Activated gamma-delta T cell (primary cell): ENCODE data around the gene SDR9C7.
"Not testable (repeated sequence)": the region's sequence is repeated elsewhere in the genome, so short reads cannot be mapped to it uniquely, and the experiment has no call there.

Experiments
- DNase-seq: peaks from one replicate; lab custom pipeline; 2025; lab: John Stamatoyannopoulos, UW
- total RNA-seq, 2 donors: gene quantifications; one replicate each; lab custom pipeline; 2026; lab: John Stamatoyannopoulos, UW

Gene SDR9C7
- total RNA-seq: 0 to 0.05 reads per million in 2 donors

DNA sequence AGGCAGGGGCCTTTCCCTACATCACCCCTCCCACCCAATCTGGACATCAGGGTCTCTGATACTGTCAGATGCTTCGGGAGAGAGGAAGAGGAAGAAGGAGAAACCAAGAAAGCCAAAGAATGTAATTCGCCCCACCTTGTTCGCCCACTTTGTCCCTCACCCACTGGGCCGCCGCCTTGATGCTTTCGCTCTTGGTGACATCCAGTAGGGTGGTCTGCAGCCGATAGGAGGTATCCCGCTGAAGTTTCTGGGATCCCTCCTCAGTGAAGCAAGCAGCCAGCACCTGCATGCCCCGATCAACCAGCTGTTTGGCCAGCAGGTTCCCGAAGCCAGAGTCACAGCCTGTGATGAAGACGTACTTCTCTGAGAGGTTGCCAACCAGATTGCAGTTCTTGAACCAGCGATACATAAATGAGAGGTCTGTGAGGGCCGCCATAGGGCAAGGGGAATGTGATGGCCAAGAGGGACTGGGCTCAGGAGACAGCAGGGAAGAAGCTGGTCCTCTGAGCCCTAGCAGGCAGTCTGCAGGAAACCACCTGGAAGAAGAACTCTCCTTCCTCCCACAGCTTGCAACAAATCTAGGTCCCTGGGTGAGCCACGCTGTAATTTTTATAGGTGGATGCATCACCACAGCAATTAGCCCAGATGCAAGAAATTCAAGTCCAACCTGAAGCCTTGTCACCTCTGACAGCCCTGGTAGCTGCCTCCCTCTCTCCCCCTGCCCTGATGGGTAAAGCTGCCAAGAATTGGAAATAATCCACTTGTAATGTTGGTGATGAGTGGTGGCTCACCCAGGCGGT lies at the start of gene SDR9C7:
Gene SDR9C7, minus strand, starts transcription at position 583 of the 800 bp plus-strand sequence. Its CDS starts 147 bp downstream, at position 436.
- no peak for DNase-seq

DNA sequence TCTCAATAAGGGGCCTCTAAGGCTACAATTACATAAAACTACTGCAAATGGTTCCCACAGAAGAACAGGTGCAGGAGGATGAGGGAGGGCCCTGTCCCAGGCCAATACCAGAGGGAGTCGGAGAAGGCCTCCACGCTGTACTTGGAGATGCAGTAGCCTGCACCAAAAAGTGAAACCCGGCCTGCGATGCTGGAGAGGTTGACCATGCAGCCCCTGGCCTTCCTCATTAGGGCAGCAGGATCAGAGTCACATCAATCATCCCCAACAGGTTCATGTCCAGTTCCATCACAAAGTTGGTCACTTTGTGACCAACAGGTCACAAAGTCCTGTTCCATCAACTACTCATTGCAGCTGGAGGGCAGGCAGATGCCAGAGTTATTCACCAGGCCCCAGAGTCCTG lies 49.2 kb upstream of the SDR9C7 start:
- DNase-seq: no peak

- not testable (repeated sequence) for DNase-seq
Observed at GRCh38 chr12:56982578-56983236, 48.5 kb upstream of the SDR9C7 start.

DNA sequence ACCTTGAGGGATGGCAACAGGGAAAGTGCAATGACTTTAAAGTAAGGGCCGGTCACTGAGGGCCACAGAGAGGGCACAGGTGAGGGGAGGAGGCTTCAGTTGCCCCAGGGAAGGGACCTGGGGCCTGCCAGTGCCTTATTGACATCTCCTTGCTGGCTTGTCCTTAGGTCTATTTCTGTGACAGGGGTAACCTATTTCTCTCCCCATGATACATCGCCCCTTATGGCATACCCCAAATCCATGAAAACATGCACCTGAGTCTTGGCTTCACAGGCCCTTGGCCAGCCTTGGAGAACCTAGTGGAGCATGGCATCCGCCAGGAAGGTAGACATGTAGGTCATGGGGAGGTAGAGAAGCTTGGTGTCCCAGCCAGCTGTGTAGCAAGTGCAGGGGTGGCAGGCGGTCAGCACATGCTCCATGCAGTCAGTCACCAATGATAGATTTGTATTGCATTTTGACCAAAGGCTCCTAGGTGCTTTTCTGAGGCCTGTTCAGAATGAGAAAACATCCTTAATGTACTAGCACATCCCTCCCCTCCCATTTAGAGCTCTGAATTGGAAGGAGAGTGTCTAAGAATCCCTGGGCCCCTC lies 46.8 kb upstream of the SDR9C7 start:
- no peak for DNase-seq

- DNase-seq: no peak
Observed at GRCh38 chr12:56980268-56980667, 46.1 kb upstream of the SDR9C7 start.

- DNase-seq: no peak
Observed at GRCh38 chr12:56979628-56980027, 45.4 kb upstream of the SDR9C7 start.

DNA sequence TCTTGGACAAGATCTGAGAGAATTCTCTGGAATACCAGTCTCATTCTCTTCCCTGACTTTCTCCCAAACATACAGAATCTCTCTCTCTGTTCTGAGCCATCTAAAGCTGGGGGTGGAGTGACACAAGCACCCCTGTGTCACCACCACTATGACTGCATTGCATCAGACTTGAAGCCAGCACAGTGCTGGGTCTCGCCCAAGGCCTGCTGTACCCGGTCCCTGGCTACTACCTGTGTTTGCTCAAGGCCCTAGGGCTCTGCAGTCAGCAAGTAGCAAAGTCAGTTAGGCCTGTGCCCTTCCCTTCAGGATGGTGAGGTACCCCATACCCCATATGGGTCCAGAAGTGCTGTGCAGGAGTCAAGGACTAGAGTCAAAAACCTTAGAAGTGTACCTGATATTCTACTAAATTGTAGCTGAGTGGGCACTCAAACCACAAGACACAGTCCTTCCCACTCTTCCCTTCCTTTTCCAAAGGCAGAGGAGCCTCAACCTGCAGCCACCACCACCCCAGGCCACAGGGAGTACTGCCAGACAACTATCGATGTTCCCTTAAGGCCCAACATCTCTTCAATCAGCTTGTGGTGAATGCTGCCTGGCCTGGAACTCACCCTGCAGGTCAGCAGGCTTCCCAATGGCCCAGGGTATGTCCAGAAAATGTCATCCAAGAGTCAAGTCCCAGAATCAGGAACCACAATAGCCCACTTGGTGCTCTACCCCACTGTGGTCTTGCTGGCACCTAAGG lies 44.4 kb upstream of the SDR9C7 start:
- no peak for DNase-seq

GRCh38 chr12:56977361-56977760 lies 43.2 kb upstream of the SDR9C7 start:
- not testable (repeated sequence) for DNase-seq

- not testable (repeated sequence) for DNase-seq
Observed at GRCh38 chr12:56974224-56974623, 40.0 kb upstream of the SDR9C7 start.

GRCh38 chr12:56968910-56969309 lies 34.7 kb upstream of the SDR9C7 start:
- DNase-seq: not testable (repeated sequence)

DNA sequence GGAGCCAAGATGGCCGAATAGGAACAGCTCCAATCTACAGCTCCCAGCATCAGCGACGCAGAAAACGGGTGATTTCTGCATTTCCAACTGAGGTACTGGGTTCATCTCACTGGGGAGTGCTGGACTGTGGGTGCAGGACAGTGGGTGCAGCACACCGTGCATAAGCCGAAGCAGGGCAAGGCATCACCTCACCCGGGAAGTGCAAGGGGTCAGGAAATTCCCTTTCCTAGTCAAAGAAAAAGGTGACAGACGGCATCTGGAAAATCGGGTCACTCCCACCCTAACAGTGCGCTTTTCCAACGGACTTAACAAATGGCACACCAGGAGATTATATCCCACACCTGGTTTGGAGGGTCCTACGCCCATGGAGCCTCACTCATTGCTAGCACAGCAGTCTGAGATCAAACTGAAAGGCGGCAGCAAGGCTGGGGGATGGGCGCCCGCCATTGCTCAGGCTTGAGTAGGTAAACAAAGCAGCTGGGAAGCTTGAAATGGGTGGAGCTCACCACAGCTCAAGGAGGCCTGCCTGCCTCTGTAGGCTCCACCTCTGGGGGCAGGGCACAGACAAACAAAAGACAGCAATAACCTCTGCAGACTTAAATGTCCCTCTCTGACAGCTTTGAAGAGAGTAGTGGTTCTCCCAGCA lies 31.9 kb upstream of the SDR9C7 start:
- not testable (repeated sequence) for DNase-seq

DNA sequence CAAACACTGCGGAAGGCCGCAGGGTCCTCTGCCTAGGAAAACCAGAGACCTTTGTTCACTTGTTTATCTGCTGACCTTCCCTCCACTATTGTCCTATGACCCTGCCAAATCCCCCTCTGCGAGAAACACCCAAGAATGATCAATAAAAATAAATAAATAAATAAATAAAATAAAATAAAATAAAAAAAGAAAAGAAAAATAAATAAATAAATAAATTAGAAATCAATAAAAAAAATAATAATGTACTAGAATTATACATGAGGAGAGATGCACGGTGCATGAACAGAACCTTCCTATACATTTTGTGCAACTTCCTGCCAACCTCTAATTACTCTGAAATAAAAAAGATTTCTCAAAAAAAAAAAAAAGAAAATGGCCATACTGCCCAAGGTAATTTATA lies 30.9 kb upstream of the SDR9C7 start:
- not testable (repeated sequence) for DNase-seq

- not testable (repeated sequence) for DNase-seq
Observed at GRCh38 chr12:56963557-56963956, 29.3 kb upstream of the SDR9C7 start.

- not testable (repeated sequence) for DNase-seq
Observed at GRCh38 chr12:56962247-56962646, 28.0 kb upstream of the SDR9C7 start.

GRCh38 chr12:56958422-56958821 lies 24.2 kb upstream of the SDR9C7 start:
- DNase-seq: no peak

GRCh38 chr12:56957229-56958052 lies 23.2 kb upstream of the SDR9C7 start, which contains the start of gene RDH16:
Gene RDH16 (minus strand): TSS chr12:56957608. CDS start chr12:56957462, 146 bp downstream.
- DNase-seq: no peak

DNA sequence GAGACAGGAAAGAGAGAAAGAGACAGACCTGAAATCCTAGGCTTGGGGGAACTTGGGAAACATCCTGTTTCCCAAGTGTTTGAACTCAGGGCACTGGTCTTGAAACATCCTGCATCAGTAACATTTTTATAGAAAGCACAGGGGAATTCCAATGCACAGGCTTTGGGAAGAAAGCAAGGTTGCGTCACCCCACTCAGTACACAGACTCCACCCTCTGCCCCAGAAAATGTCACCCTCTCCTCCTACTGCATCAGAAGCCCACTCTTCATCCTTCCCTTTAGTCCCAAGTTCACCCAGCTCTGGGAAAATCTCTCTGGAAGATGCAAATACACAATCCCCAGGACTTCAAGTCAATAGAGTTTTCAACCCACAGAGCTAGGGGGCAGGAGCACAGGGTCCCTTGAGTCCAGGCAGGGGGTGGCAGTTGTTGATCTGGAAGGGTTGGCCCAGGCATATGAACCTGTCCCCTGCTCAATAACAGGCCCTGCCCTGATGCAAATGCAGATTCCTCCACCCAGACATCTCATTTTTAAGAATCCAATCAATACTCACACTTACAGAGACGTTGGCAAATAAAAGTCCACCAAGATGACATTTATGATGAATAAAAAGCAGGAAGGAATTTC lies 21.5 kb upstream of the SDR9C7 start:
- DNase-seq: no peak

DNA sequence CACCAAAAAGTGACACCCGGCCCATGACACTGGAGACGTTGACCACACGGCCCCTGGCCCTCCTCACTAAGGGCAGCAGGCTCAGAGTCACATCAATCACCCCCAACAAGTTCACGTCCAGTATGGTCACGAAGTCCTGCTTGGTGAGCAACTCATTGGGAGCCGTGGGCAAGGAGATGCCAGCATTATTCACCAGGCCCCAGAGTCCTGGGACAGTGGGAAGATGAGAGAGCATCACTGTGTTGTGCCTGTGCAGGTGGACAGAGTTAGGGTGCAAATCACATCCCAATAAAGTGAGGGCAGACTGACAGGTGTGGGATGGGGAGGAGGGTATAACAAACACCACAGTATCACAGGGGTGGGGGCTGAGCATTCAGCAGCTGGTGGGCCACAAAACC lies 20.7 kb upstream of the SDR9C7 start:
- DNase-seq: no peak

DNA sequence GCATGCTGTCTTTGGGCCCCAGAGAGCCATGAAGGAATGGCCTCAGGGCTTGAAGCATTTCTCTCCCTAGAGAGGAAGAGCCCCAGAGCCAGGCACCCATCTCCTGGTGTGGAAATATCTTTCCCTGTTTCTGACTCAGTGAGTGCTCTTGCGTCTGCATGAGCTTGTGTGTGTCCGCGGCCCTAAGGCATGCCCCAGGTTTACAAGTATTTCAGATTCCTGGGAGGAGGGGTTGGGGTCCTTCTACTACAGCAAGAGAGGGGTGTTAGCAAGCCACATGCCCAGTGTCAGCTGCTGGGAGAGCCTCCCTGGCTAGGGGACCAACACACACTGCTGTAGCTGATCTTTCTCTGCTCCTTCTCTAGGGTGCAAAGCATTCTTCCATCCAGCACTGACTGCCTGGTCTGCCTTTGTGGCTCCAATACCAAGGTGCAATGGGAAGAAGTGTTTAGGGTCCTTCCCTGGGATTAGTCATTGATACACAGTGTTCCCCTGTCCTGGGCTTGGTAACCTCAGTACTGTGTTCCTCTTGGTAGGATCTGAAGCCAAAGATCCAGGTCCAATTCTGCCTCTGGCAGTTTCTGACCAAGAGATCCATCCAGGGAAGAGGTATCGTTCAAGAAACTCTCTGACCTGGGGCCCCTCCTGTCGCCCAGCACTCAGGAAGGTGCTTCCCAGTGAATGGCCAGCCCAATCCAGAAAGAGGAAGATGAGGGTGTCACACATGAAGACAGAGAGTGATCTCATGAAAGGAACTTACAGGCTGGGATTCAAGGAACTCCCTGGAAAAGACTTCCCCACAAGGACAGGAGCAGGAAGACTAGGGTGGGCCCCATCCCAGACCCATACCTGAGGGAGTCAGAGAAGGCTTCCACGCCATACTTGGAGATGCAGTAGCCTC lies 20.1 kb upstream of the SDR9C7 start:
- DNase-seq: no peak
